ENCODE measurements around the gene SLC1A2. TPM values are rescaled to one million over a fixed set of nuclear protein-coding genes. Genes with fewer than 3 reads are reported as not detected.

Gene SLC1A2
- total RNA-seq, 1 experiment from 2014 or later: not detected

GRCh38 chr11:35330156-35330889 is 89.0 kb downstream of the SLC1A2 start:
- no peak for DNase-seq (ENCODE audit: low read depth)

- DNase-seq (ENCODE audit: low read depth): no peak
Observed at GRCh38 chr11:35327829-35328228, 91.5 kb downstream of the SLC1A2 start.

- DNase-seq (ENCODE audit: low read depth): no peak
Observed at GRCh38 chr11:35326266-35326879, 93.0 kb downstream of the SLC1A2 start.

GRCh38 chr11:35324981-35325380 is 94.4 kb downstream of the SLC1A2 start:
- peak; percentile 65 for DNase-seq (ENCODE audit: low read depth)

- no peak for DNase-seq (ENCODE audit: low read depth)
Observed at GRCh38 chr11:35324183-35324886, 95.0 kb downstream of the SLC1A2 start.

- peak; percentile 11 for DNase-seq (ENCODE audit: low read depth)
Observed at GRCh38 chr11:35323076-35323868, 96.1 kb downstream of the SLC1A2 start.

GRCh38 chr11:35322318-35322979 is 96.9 kb downstream of the SLC1A2 start:
- DNase-seq (ENCODE audit: low read depth): no peak

- DNase-seq (ENCODE audit: low read depth): no peak
Observed at GRCh38 chr11:35321532-35322317, 97.6 kb downstream of the SLC1A2 start.

- DNase-seq (ENCODE audit: low read depth): no peak
Observed at GRCh38 chr11:35321111-35321510, 98.2 kb downstream of the SLC1A2 start.

GRCh38 chr11:35318977-35319925 is 100.1 kb downstream of the SLC1A2 start:
- no peak for DNase-seq (ENCODE audit: low read depth)

- no peak for DNase-seq (ENCODE audit: low read depth)
Observed at GRCh38 chr11:35318309-35318708, 101.0 kb downstream of the SLC1A2 start.

GRCh38 chr11:35317253-35317652 is 102.1 kb downstream of the SLC1A2 start:
- no peak for DNase-seq (ENCODE audit: low read depth)

GRCh38 chr11:35316161-35316560 is 103.2 kb downstream of the SLC1A2 start:
- DNase-seq (ENCODE audit: low read depth): no peak

GRCh38 chr11:35313760-35314153 is 105.6 kb downstream of the SLC1A2 start:
- DNase-seq (ENCODE audit: low read depth): no peak

GRCh38 chr11:35313066-35313759 is 106.1 kb downstream of the SLC1A2 start:
- no peak for DNase-seq (ENCODE audit: low read depth)

- no peak for DNase-seq (ENCODE audit: low read depth)
Observed at GRCh38 chr11:35311331-35311730, 108.0 kb downstream of the SLC1A2 start.

- DNase-seq (ENCODE audit: low read depth): no peak
Observed at GRCh38 chr11:35308157-35308556, 111.2 kb downstream of the SLC1A2 start.

- DNase-seq (ENCODE audit: low read depth): no peak
Observed at GRCh38 chr11:35307221-35307621, 112.1 kb downstream of the SLC1A2 start.
